Duodenal mucosa (tissue), 2 donors: ENCODE data around the gene KDM1A.

Experiments used
- H3K27ac ChIP-seq: one replicate; pipeline ENCODE4 v1.7.0; 2013; ENCODE audit warnings: low read depth, low read length
- H3K27me3 ChIP-seq, 2 donors: one replicate each; pipeline ENCODE4 v1.7.0; 2013; ENCODE audit warnings: low read length in 2 of 2, control low read depth in 1 of 2; ENCODE audit not compliant: insufficient read depth in 2 of 2, control insufficient read depth in 1 of 2
- H3K36me3 ChIP-seq, 2 donors: one replicate each; pipeline ENCODE4 v1.7.0; 2013; ENCODE audit warnings: low read length in 2 of 2, control low read depth in 1 of 2; ENCODE audit not compliant: insufficient read depth in 2 of 2, control insufficient read depth in 1 of 2
- H3K4me1 ChIP-seq, 2 donors: one replicate each; pipeline ENCODE4 v1.7.0; 2013; ENCODE audit warnings: low read length in 2 of 2, control low read depth in 1 of 2; ENCODE audit not compliant: insufficient read depth in 2 of 2, control insufficient read depth in 1 of 2
- H3K4me3 ChIP-seq, 2 donors: one replicate each; pipeline ENCODE4 v1.7.0; 2013; ENCODE audit warnings: low read length in 2 of 2, low read depth in 1 of 2
- H3K9ac ChIP-seq, 2 donors: one replicate each; pipeline ENCODE4 v1.7.0; 2013; ENCODE audit warnings: low read length in 2 of 2, low read depth in 1 of 2
- H3K9me3 ChIP-seq, 2 donors: one replicate each; pipeline ENCODE4 v1.7.0; 2013; ENCODE audit warnings: low read length in 2 of 2, control low read depth in 1 of 2; ENCODE audit not compliant: control insufficient read depth in 1 of 2

KDM1A gene

GRCh38 chr1:23132033-23132432 is 112.8 kb downstream of the KDM1A start:
- no peaks in the 10 kb centered on the region for H3K27me3 ChIP-seq
- no peaks in the 10 kb centered on the region for H3K36me3 ChIP-seq
- H3K27ac ChIP-seq: no peak overlapping the region
- no peak overlapping the region for H3K9ac ChIP-seq
- no peak overlapping the region for H3K4me3 ChIP-seq
- no peaks in the 10 kb centered on the region for H3K4me1 ChIP-seq
- no peaks in the 10 kb centered on the region for H3K9me3 ChIP-seq
